Ishikawa (cell line): ENCODE data around the gene GDPD3.

Source experiments
- CEBPB ChIP-seq: IDR thresholded peaks from 2 replicates; pipeline ENCODE4 v1.6.1; 2012
- CREB1 ChIP-seq: IDR thresholded peaks from 2 replicates; pipeline ENCODE4 v1.6.1; 2012; ENCODE audit warnings: low read depth
- EGR1 ChIP-seq: IDR thresholded peaks from 2 replicates; pipeline ENCODE4 v1.6.1; 2012
- EP300 ChIP-seq: IDR thresholded peaks from 2 replicates; pipeline ENCODE4 v1.6.1; 2012; ENCODE audit warnings: borderline replicate concordance
- FOXM1 ChIP-seq: IDR thresholded peaks from 2 replicates; pipeline ENCODE4 v1.6.1; 2012; ENCODE audit warnings: low read depth, borderline replicate concordance
- MAX ChIP-seq: IDR thresholded peaks from 2 replicates; pipeline ENCODE4 v1.6.1; 2012
- NFIC ChIP-seq: IDR thresholded peaks from 2 replicates; pipeline ENCODE4 v1.6.1; 2012
- RAD21 ChIP-seq: IDR thresholded peaks from 2 replicates; pipeline ENCODE4 v1.6.1; 2012; ENCODE audit warnings: low read depth
- REST ChIP-seq: IDR thresholded peaks from 2 replicates; pipeline ENCODE4 v1.6.1; 2012; ENCODE audit warnings: low read depth, mild to moderate bottlenecking
- TAF1 ChIP-seq: IDR thresholded peaks from 2 replicates; pipeline ENCODE4 v1.6.1; 2012; ENCODE audit warnings: low read depth, mild to moderate bottlenecking
- TCF12 ChIP-seq: IDR thresholded peaks from 2 replicates; pipeline ENCODE4 v1.6.1; 2012; ENCODE audit warnings: low read depth
- TEAD4 ChIP-seq: IDR thresholded peaks from 2 replicates; pipeline ENCODE4 v1.6.1; 2012
- USF1 ChIP-seq: IDR thresholded peaks from 2 replicates; pipeline ENCODE4 v1.6.1; 2012
- YY1 ChIP-seq: IDR thresholded peaks from 2 replicates; pipeline ENCODE4 v1.6.1; 2012; ENCODE audit warnings: low read depth
- ZBTB7A ChIP-seq: IDR thresholded peaks from 2 replicates; pipeline ENCODE4 v1.6.1; 2012; ENCODE audit warnings: low read depth

The GDPD3 gene

GRCh38 chr16:30108059-30108850 is 5.1 kb downstream of the GDPD3 start:
- no peak for TF ChIP-seq TEAD4
- TF ChIP-seq EP300: no peak
- TF ChIP-seq RAD21: no peak
- TF ChIP-seq USF1: no peak
- no peak for TF ChIP-seq YY1
- TF ChIP-seq FOXM1: no peak
- no peak for TF ChIP-seq EGR1
- no peak for TF ChIP-seq REST
- no peak for TF ChIP-seq NFIC
- no peak for TF ChIP-seq TAF1
- TF ChIP-seq CREB1: no peak
- no peak for TF ChIP-seq MAX
- no peak for TF ChIP-seq ZBTB7A
- TF ChIP-seq CEBPB: no peak
- TF ChIP-seq TCF12: no peak

GRCh38 chr16:30104492-30104891 is 8.8 kb downstream of the GDPD3 start:
- no peak for TF ChIP-seq REST
- TF ChIP-seq TEAD4: peak; percentile 96
- TF ChIP-seq CREB1: no peak
- TF ChIP-seq TAF1: no peak
- TF ChIP-seq RAD21: peak; percentile 24; the same call in 1 of the 2 replicates
- TF ChIP-seq EP300: peak; percentile 78
- TF ChIP-seq NFIC: peak; percentile 63
- TF ChIP-seq TCF12: peak; percentile 76
- TF ChIP-seq YY1: peak; percentile 71
- TF ChIP-seq MAX: peak; percentile 79

- TF ChIP-seq TAF1: no peak
Observed at GRCh38 chr16:30104090-30104489, 9.2 kb downstream of the GDPD3 start.

- TF ChIP-seq USF1: no peak; the same call in 1 of the 2 replicates
- TF ChIP-seq RAD21: no peak
- TF ChIP-seq EP300: no peak
- no peak for TF ChIP-seq ZBTB7A
- TF ChIP-seq NFIC: no peak
- TF ChIP-seq EGR1: no peak
- TF ChIP-seq CREB1: no peak
- no peak for TF ChIP-seq TCF12
- no peak for TF ChIP-seq MAX
- TF ChIP-seq TAF1: no peak
- TF ChIP-seq TEAD4: no peak
- TF ChIP-seq YY1: no peak
Observed at GRCh38 chr16:30096862-30097563, 16.3 kb downstream of the GDPD3 start.

GRCh38 chr16:30096105-30096861 is 17.1 kb downstream of the GDPD3 start, which contains the start of gene YPEL3:
TSS of gene YPEL3 (minus strand) at chr16:30096213. CDS start at chr16:30095482, 731 bp downstream.
- peak; percentile 63 for TF ChIP-seq MAX
- TF ChIP-seq TAF1: peak; percentile 41; the same call in 1 of the 2 replicates
- TF ChIP-seq EP300: peak; percentile 40; the same call in 1 of the 2 replicates
- peak; percentile 56; the same call in 1 of the 2 replicates for TF ChIP-seq ZBTB7A
- TF ChIP-seq CEBPB: no peak
- TF ChIP-seq YY1: no peak
- TF ChIP-seq USF1: no peak
- TF ChIP-seq NFIC: no peak; the same call in 1 of the 2 replicates
- TF ChIP-seq TCF12: peak; percentile 39; the same call in 1 of the 2 replicates
- no peak; the same call in 1 of the 2 replicates for TF ChIP-seq RAD21
- peak; percentile 86 for TF ChIP-seq TEAD4
- TF ChIP-seq FOXM1: no peak
- no peak for TF ChIP-seq REST
